ENCODE measurements around the gene ADORA2A. TPM values are rescaled to one million over a fixed set of nuclear protein-coding genes. Genes with fewer than 3 reads are reported as not detected.
A peak's percentile ranks its signal among the peaks of the same experiment; 100 is the strongest.

Gene ADORA2A
- total RNA-seq, 3 donors from 2014 or later: 1.8 to 4.3 (median 3.4) TPM

- no peak for DNase-seq (ENCODE audit: low spot score in 2 of 2)
- no peaks in the 10 kb centered on the region for H3K4me1 ChIP-seq
- no peak overlapping the region for H3K4me3 ChIP-seq
- H3K36me3 ChIP-seq: no peaks in the 10 kb centered on the region
- TF ChIP-seq POLR2AphosphoS5 (IDR thresholded peaks at IDR 0.05) (no peak), CTCF (IDR thresholded peaks at IDR 0.05) (no peak), POLR2A (IDR thresholded peaks at IDR 0.05) (no peak)
- H3K9me3 ChIP-seq: no peaks in the 10 kb centered on the region
- H3K27ac ChIP-seq: peak overlapping the region in 1 of 2 donors; percentile 38
- no peaks in the 10 kb centered on the region for H3K27me3 ChIP-seq
- intact Hi-C loops (cut with DNase I; ENCODE audit: low total_unique reads): no loop called here
These were observed 38.2 kb downstream of the ADORA2A start for GRCh38 chr22:24465566-24465965.

GRCh38 chr22:24465975-24466374 is 38.6 kb downstream of the ADORA2A start:
- DNase-seq (ENCODE audit: low spot score in 2 of 2): no peak
- no peaks in the 10 kb centered on the region for H3K9me3 ChIP-seq
- no peaks in the 10 kb centered on the region for H3K27me3 ChIP-seq
- no peak overlapping the region for H3K27ac ChIP-seq
- TF ChIP-seq POLR2AphosphoS5 (IDR thresholded peaks at IDR 0.05) (no peak), CTCF (IDR thresholded peaks at IDR 0.05) (no peak), POLR2A (IDR thresholded peaks at IDR 0.05) (no peak)
- no peaks in the 10 kb centered on the region for H3K4me1 ChIP-seq
- H3K4me3 ChIP-seq: no peak overlapping the region
- no peaks in the 10 kb centered on the region for H3K36me3 ChIP-seq
- intact Hi-C loops (cut with DNase I; ENCODE audit: low total_unique reads): no loop called here

- TF ChIP-seq CTCF (IDR thresholded peaks at IDR 0.05) (no peak), POLR2A (IDR thresholded peaks at IDR 0.05) (no peak), POLR2AphosphoS5 (IDR thresholded peaks at IDR 0.05) (no peak)
- intact Hi-C loops (cut with DNase I; ENCODE audit: low total_unique reads): no loop called here
- no peaks in the 10 kb centered on the region for H3K9me3 ChIP-seq
- H3K27me3 ChIP-seq: no peaks in the 10 kb centered on the region
- no peaks in the 10 kb centered on the region for H3K36me3 ChIP-seq
- H3K4me3 ChIP-seq: no peak overlapping the region
- H3K27ac ChIP-seq: peak overlapping the region in 1 of 2 donors; percentile 48
- no peak for DNase-seq (ENCODE audit: low spot score in 2 of 2)
- H3K4me1 ChIP-seq: no peaks in the 10 kb centered on the region
These were observed 39.4 kb downstream of the ADORA2A start for GRCh38 chr22:24466716-24467328.

- TF ChIP-seq CTCF (IDR thresholded peaks at IDR 0.05) (no peak), POLR2AphosphoS5 (IDR thresholded peaks at IDR 0.05) (no peak), POLR2A (IDR thresholded peaks at IDR 0.05) (no peak)
- intact Hi-C loops (cut with DNase I; ENCODE audit: low total_unique reads): no loop called here
These were observed 39.9 kb downstream of the ADORA2A start for GRCh38 chr22:24467340-24467739.

GRCh38 chr22:24471570-24471969 is 44.2 kb downstream of the ADORA2A start:
- DNase-seq (ENCODE audit: low spot score in 2 of 2): no peak
- Histone ChIP-seq H3K4me1 (no peaks in the 10 kb centered on the region), H3K36me3 (no peaks in the 10 kb centered on the region), H3K4me3 (no peak overlapping the region), H3K27ac (peak overlapping the region in 1 of 2 donors; percentile 30), H3K27me3 (no peaks in the 10 kb centered on the region), H3K9me3 (no peaks in the 10 kb centered on the region)
- intact Hi-C loops (cut with DNase I; ENCODE audit: low total_unique reads): no loop called here
- TF ChIP-seq POLR2AphosphoS5 (IDR thresholded peaks at IDR 0.05) (no peak), POLR2A (IDR thresholded peaks at IDR 0.05) (no peak), CTCF (IDR thresholded peaks at IDR 0.05) (no peak)

More at GRCh38 chr22:24467340-24467739, 39.9 kb downstream of the ADORA2A start:
- no peak for DNase-seq (ENCODE audit: low spot score in 2 of 2)
- H3K36me3 ChIP-seq: no peaks in the 10 kb centered on the region
- H3K27ac ChIP-seq: peak overlapping the region in 1 of 2 donors; percentile 10
- H3K4me1 ChIP-seq: no peaks in the 10 kb centered on the region
- no peak overlapping the region for H3K4me3 ChIP-seq
- H3K9me3 ChIP-seq: no peaks in the 10 kb centered on the region
- no peaks in the 10 kb centered on the region for H3K27me3 ChIP-seq

All from breast epithelium (tissue), 4 donors.